Measurements from ENCODE around the gene KCNK13. TPM values are rescaled to one million over a fixed set of nuclear protein-coding genes. Genes with fewer than 3 reads are reported as not detected.

KCNK13 gene
- total and polyA plus RNA-seq, 2 of the 4 experiments (the other 2 are of a cell fraction), result not detected

DNA sequence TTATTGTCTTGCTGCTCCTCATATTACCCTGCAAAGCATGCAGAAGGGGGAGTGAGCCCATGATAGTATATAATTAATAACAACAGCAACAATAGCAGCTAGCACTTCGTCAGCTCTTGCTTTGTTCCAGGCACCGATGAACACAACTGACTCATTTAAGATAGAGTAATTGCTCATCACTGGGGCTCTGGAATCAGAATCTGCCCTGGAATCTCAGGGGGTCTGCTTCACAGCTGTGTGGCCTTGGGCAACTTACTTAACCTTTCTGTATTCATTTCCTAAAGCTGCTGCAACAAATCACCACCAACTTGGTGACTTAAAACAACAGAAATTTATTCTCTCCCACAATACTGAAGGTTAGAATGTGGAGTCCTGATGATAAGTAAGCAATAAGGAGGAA lies 139.6 kb downstream of the KCNK13 start:
- Histone ChIP-seq H2AK9ac (replicated peaks; ENCODE audit: low read depth, low read length, poor library complexity) (no peak overlapping the region), H3K36me3 (ENCODE audit: control insufficient read depth, insufficient read depth, low read length) (no peaks in the 10 kb centered on the region), H3K18ac (ENCODE audit: low read depth, low read length) (no peak overlapping the region), H3K14ac (replicated peaks; ENCODE audit: low read depth, low read length) (no peak overlapping the region), H4K20me1 (ENCODE audit: insufficient read depth, low read length) (no peaks in the 10 kb centered on the region), H4K5ac (ENCODE audit: low read depth, low read length) (no peak overlapping the region), H2BK20ac (ENCODE audit: low read depth, low read length) (no peak overlapping the region), H3K4me2 (ENCODE audit: low read depth, low read length) (no peak overlapping the region), H3K4me1 (ENCODE audit: control insufficient read depth, insufficient read depth, low read length) (no peaks in the 10 kb centered on the region), H3K56ac (ENCODE audit: extremely low read depth, insufficient read depth, low read length) (no peak overlapping the region), H2BK5ac (ENCODE audit: low read depth, low read length, poor library complexity, severe bottlenecking) (no peak overlapping the region), H2BK120ac (ENCODE audit: low read depth, low read length) (no peak overlapping the region), H3K27ac (ENCODE audit: insufficient read depth, low read length) (no peak overlapping the region), H3K4ac (ENCODE audit: low read depth, low read length) (no peak overlapping the region), H2AK5ac (ENCODE audit: low read depth, low read length) (no peak overlapping the region), H3K23ac (ENCODE audit: low read depth, low read length) (no peak overlapping the region), H4K8ac (ENCODE audit: low read depth in 2 of 2, low read length in 2 of 2) (no peak overlapping the region), H3K4me3 (ENCODE audit: insufficient read depth, low read depth, low read length) (no peak overlapping the region), H2AFZ (replicated peaks; ENCODE audit: low read length, poor library complexity) (no peak overlapping the region), H3K9ac (ENCODE audit: low read depth, low read length) (no peak overlapping the region), H3K27me3 (ENCODE audit: control insufficient read depth, insufficient read depth, low read length) (peaks cover 3% of the 10 kb centered on the region; the same call in 1 of the 2 replicates), H3K9me3 (ENCODE audit: control insufficient read depth, insufficient read depth, low read length) (peaks cover 4% of the 10 kb centered on the region; the same call in 1 of the 2 replicates), H4K91ac (ENCODE audit: insufficient read depth, low read depth, low read length) (no peak overlapping the region), H2BK15ac (ENCODE audit: low read depth, low read length) (no peak overlapping the region), H3K9me1 (ENCODE audit: insufficient read depth, low read length) (no peaks in the 10 kb centered on the region), H3K79me1 (ENCODE audit: low read depth in 1 of 2, low read length in 2 of 2) (no peaks in the 10 kb centered on the region)
- DNase-seq (no peak), ATAC-seq (ENCODE audit: low read depth) (no peak)
- no TSS peak for BruUV-seq (replicated peaks)
- ChIA-PET POLR2A (ENCODE audit: unreplicated experiment) (no interaction called here), CTCF (no interaction called here)
- in situ Hi-C loops (cut with MboI; ENCODE audit: low sequenced_read_pairs), result no loop called here
- intact Hi-C loops (cut with micrococcal nuclease), result no loop called here
- dilution Hi-C loops (cut with HindIII; ENCODE audit: low sequenced_read_pairs, unreplicated experiment), result no loop called here
- no CpG with 5 or more reads among the region's 2 CpGs for WGBS, 2 experiments (ENCODE audit: extremely low coverage in 2 of 2, insufficient read length in 1 of 2)
- TF ChIP-seq NFE2L2 (IDR thresholded peaks at IDR 0.05; ENCODE audit: low read depth, low read length), result no peak
- TF ChIP-seq MAZ (IDR thresholded peaks at IDR 0.05; ENCODE audit: borderline replicate concordance, low read depth, low read length), result no peak
- no peak for TF ChIP-seq CEBPB (IDR thresholded peaks at IDR 0.05; ENCODE audit: low read depth, low read length)
- TF ChIP-seq FOS (IDR thresholded peaks at IDR 0.05; ENCODE audit: low read depth, low read length), result no peak
- no peak for TF ChIP-seq BHLHE40 (IDR thresholded peaks at IDR 0.05; ENCODE audit: low read depth, low read length)
- TF ChIP-seq, protein P1, sequence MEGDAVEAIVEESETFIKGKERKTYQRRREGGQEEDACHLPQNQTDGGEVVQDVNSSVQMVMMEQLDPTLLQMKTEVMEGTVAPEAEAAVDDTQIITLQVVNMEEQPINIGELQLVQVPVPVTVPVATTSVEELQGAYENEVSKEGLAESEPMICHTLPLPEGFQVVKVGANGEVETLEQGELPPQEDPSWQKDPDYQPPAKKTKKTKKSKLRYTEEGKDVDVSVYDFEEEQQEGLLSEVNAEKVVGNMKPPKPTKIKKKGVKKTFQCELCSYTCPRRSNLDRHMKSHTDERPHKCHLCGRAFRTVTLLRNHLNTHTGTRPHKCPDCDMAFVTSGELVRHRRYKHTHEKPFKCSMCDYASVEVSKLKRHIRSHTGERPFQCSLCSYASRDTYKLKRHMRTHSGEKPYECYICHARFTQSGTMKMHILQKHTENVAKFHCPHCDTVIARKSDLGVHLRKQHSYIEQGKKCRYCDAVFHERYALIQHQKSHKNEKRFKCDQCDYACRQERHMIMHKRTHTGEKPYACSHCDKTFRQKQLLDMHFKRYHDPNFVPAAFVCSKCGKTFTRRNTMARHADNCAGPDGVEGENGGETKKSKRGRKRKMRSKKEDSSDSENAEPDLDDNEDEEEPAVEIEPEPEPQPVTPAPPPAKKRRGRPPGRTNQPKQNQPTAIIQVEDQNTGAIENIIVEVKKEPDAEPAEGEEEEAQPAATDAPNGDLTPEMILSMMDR (conservative IDR thresholded peaks at IDR 0.05; ENCODE audit: low read depth, low read length), result no peak
- no peak for TF ChIP-seq SMC3 (IDR thresholded peaks at IDR 0.05; ENCODE audit: low read depth, low read length)
- TF ChIP-seq, protein P2, sequence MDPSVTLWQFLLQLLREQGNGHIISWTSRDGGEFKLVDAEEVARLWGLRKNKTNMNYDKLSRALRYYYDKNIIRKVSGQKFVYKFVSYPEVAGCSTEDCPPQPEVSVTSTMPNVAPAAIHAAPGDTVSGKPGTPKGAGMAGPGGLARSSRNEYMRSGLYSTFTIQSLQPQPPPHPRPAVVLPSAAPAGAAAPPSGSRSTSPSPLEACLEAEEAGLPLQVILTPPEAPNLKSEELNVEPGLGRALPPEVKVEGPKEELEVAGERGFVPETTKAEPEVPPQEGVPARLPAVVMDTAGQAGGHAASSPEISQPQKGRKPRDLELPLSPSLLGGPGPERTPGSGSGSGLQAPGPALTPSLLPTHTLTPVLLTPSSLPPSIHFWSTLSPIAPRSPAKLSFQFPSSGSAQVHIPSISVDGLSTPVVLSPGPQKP (IDR thresholded peaks at IDR 0.05; ENCODE audit: borderline replicate concordance, low read depth, low read length), result no peak
- TF ChIP-seq, protein P3, sequence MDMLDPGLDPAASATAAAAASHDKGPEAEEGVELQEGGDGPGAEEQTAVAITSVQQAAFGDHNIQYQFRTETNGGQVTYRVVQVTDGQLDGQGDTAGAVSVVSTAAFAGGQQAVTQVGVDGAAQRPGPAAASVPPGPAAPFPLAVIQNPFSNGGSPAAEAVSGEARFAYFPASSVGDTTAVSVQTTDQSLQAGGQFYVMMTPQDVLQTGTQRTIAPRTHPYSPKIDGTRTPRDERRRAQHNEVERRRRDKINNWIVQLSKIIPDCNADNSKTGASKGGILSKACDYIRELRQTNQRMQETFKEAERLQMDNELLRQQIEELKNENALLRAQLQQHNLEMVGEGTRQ (IDR thresholded peaks at IDR 0.05; ENCODE audit: low read depth, low read length), result no peak
- no peak for TF ChIP-seq MXI1 (IDR thresholded peaks at IDR 0.05; ENCODE audit: borderline replicate concordance, low read depth, low read length)
- no peak for TF ChIP-seq CHD1 (IDR thresholded peaks at IDR 0.05; ENCODE audit: low read depth, low read length)
- TF ChIP-seq RFX5 (IDR thresholded peaks at IDR 0.05; ENCODE audit: low read depth, low read length), result no peak
